Stimulated activated effector memory CD8-positive, alpha-beta T cell treated with anti-CD3 and anti-CD28 coated beads, Interleukin-12 subunit alpha, Interleukin-12 subunit beta, amount 100 ng/mL, for 72 hours (primary cell): Measurements from ENCODE around the gene FRA10AC1.

ENCODE experiments used
- ATAC-seq: fragments of 150-1000 bp; cut with Tn5 transposase; 2 replicates; pipeline ENCODE4 v1.10.0; 2021
- DNase-seq, 2 donors: peaks; one replicate each; pipeline ENCODE4 v3.0.0; 2021 to 2022; ENCODE audit warnings: low spot score in 2 of 2
- H3K27ac Mint-ChIP-seq: one replicate; pipeline ENCODE4 v1.8.0; 2022; ENCODE audit warnings: mild to moderate bottlenecking, mixed read lengths
- H3K36me3 Mint-ChIP-seq: one replicate; pipeline ENCODE4 v1.8.0; 2022; ENCODE audit warnings: mild to moderate bottlenecking, mixed read lengths
- H3K4me1 Mint-ChIP-seq: one replicate; pipeline ENCODE4 v1.8.0; 2022; ENCODE audit warnings: mixed read lengths
- H3K4me3 Mint-ChIP-seq: one replicate; pipeline ENCODE4 v1.8.0; 2022; ENCODE audit warnings: mild to moderate bottlenecking, mixed read lengths
- H3K9me3 Mint-ChIP-seq: one replicate; pipeline ENCODE4 v1.8.0; 2022; ENCODE audit warnings: mixed read lengths

Gene FRA10AC1

DNA sequence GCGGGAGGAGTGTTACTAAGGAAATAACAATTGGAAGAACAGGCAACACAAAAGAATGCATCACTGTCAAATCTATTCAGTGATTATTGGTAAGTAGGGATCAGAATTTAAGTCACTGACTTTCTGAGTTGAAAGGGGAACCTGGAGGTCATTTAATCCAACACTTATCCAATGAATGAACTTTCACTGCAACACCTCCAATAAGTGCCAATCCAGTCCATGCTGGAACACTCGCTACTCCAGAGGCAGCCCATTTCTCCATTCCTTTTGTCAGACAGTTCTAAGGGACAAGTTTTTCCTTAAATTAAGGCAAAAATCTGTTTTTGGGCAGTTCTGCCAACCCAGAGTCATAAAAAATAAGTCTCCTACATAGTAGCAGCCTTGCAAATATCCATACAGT is 29.5 kb downstream of the FRA10AC1 start:
- no peaks in the 10 kb centered on the region for H3K9me3 Mint-ChIP-seq
- ATAC-seq (no peak), DNase-seq (no peak)
- H3K27ac Mint-ChIP-seq = no peak overlapping the region
- H3K4me3 Mint-ChIP-seq = no peak overlapping the region
- peaks cover 77% of the 10 kb centered on the region for H3K36me3 Mint-ChIP-seq
- no peaks in the 10 kb centered on the region for H3K4me1 Mint-ChIP-seq

DNA sequence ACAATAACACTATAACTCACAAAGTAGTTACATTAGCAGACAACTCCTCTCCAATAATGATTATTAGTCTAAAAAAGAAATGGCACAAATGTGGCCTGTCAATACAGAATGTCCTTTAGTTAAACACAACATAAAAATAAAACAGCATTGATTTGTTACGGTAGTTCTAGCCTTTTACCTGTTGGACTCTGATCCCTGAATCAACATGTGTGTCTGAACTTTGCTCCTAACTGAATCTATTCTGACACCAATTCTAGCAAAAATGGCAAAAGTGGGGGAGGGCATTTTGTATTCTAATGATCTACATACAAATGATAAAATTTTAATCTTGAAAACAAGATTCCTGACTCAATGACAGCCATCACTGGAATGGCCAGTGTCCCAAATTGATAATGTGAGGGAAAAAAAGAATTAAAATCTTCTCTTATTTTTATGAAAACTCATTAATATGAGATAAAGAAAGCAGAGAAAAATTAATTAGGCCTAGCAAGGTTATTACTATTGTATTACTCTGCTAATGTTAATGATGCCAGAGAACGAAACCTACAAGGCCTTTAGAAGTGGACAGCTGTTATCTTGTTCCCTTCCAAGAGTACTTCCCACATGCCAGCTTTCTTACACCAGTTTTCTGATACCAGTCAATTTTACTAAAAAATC is 30.2 kb downstream of the FRA10AC1 start:
- peak overlapping the region; percentile 16 for H3K27ac Mint-ChIP-seq
- H3K4me3 Mint-ChIP-seq = no peak overlapping the region
- H3K36me3 Mint-ChIP-seq = peaks cover 82% of the 10 kb centered on the region
- no peaks in the 10 kb centered on the region for H3K9me3 Mint-ChIP-seq
- H3K4me1 Mint-ChIP-seq = no peaks in the 10 kb centered on the region
- DNase-seq (no peak), ATAC-seq (no peak)

DNA sequence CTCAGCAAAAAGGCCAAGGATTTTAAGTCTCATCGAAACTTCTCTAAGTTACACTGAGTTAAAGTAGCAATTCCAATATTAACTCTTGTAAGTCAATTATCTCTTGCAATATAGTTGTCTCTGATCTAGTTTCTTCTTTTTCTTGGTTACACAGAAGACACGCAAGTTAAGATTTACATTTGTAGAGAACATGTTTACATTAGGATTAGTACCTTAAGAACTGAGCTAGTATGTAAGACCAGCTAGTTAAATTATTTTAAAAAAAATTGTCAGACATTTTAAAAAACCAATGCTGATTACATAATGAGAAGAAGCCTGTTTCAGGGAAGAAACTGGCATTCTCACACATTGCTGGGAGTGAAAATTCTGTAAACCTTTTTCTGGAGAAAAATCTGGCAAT is 31.4 kb downstream of the FRA10AC1 start:
- H3K9me3 Mint-ChIP-seq = no peaks in the 10 kb centered on the region
- H3K4me3 Mint-ChIP-seq = no peak overlapping the region
- no peak for ATAC-seq
- no peaks in the 10 kb centered on the region for H3K4me1 Mint-ChIP-seq
- peaks cover 75% of the 10 kb centered on the region for H3K36me3 Mint-ChIP-seq
- DNase-seq = no peak
- no peak overlapping the region for H3K27ac Mint-ChIP-seq

DNA sequence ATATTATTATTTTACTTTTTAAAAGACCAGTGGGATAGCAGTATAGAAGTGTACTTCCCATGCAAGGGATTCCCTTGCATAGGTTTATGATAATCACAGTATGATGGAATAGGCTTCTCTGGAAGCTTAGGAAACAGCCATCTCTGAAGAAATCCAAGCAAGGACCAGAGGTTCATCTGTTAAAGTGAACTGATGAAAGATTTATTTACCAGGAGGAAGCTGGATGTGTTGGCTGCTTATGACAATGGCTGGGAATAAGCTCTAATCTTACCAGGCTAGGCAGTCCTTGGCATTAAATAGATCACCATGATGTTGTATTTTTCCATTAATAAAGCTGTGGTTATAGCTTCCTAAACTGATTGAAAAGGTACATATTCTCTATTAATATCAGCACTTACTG is 32.0 kb downstream of the FRA10AC1 start:
- Mint-ChIP-seq H3K9me3 (no peaks in the 10 kb centered on the region), H3K4me3 (no peak overlapping the region), H3K4me1 (no peaks in the 10 kb centered on the region), H3K36me3 (peaks cover 71% of the 10 kb centered on the region), H3K27ac (no peak overlapping the region)
- ATAC-seq (no peak), DNase-seq (no peak)

DNA sequence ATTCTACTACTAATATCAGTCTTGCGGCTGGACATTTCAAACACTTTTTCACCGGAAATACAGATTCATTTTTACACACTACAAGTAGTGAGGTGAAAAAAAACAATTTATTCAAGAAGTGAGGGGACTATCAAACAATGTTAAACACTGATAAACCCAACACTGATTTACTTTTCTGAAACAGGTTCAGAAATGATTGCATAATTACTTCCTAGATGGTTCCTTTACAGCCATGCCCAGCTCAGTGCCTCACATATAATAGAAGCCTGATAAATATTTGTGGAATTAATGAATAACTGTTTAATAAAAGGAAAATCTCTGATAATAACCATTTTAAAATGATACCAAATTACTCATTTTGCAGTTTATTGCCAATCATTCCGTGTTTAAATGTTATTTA is 34.6 kb downstream of the FRA10AC1 start:
- H3K4me1 Mint-ChIP-seq = no peaks in the 10 kb centered on the region
- peaks cover 56% of the 10 kb centered on the region for H3K36me3 Mint-ChIP-seq
- H3K4me3 Mint-ChIP-seq = no peak overlapping the region
- no peak for ATAC-seq
- H3K27ac Mint-ChIP-seq = no peak overlapping the region
- H3K9me3 Mint-ChIP-seq = no peaks in the 10 kb centered on the region
- no peak for DNase-seq

DNA sequence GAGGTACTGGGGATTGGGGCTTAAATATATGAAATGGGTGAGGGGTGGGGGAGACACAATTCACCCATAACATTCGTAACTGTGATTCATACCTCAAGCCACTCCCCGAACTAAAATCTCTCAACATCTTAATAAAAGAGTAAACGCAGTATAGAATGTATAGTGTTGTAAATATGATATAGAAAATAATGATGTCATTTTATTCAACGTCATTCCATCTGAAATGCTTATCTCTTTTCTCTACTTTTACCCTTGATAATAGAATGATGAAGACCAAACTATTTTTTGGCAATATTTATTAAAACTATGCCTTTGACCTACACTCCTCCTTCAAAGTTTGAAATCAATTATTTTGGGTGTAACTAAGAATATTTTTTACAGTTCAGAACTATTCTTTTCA is 36.4 kb downstream of the FRA10AC1 start:
- DNase-seq (no peak), ATAC-seq (no peak)
- Mint-ChIP-seq H3K4me1 (no peaks in the 10 kb centered on the region), H3K36me3 (peaks cover 65% of the 10 kb centered on the region), H3K9me3 (no peaks in the 10 kb centered on the region), H3K4me3 (no peak overlapping the region), H3K27ac (no peak overlapping the region)

DNA sequence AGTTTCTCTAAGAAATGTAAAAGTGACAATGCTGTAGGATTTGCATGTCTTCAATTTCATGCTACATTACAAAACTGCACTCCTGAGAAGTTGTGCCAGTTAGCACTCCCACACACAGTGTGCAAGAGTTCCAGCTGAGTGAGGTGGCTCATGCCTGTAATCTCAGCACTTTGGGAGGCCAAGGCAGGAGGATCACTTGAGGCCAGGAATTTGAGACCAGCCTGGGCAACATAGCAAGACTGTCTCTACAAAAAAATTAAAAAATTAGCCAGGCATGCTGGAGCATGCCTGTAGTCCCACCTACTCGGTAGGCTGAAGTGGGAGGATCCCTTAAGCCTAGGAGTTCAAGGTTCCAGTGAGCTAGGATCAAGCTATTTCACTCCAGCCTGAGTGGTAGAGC is 44.6 kb downstream of the FRA10AC1 start:
- Mint-ChIP-seq H3K27ac (no peak overlapping the region), H3K9me3 (no peaks in the 10 kb centered on the region), H3K4me3 (no peak overlapping the region), H3K36me3 (peaks cover 10% of the 10 kb centered on the region), H3K4me1 (no peaks in the 10 kb centered on the region)
- DNase-seq (no peak), ATAC-seq (no peak)

DNA sequence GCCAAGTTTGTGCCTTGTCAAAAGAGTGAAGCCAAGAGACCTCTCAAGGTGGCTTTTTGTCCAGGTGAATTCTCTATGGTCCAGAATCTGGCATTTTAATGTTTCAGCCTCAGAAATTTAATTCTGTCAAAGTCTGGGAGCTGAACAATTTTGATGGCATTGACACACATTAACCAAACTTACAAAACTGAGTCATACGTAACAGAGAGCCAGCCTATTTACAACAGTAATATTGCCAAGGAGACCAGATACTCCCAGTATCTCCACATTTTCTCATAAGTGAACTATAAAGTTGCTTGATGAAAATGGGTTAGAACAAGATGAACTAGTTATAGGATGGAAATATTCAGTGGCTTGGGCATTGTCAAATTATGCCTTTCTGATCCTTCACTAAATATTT is 46.2 kb downstream of the FRA10AC1 start:
- H3K27ac Mint-ChIP-seq = no peak overlapping the region
- H3K4me1 Mint-ChIP-seq = no peaks in the 10 kb centered on the region
- H3K9me3 Mint-ChIP-seq = no peaks in the 10 kb centered on the region
- ATAC-seq = no peak
- no peak for DNase-seq
- no peak overlapping the region for H3K4me3 Mint-ChIP-seq
- peaks cover 2% of the 10 kb centered on the region for H3K36me3 Mint-ChIP-seq

DNA sequence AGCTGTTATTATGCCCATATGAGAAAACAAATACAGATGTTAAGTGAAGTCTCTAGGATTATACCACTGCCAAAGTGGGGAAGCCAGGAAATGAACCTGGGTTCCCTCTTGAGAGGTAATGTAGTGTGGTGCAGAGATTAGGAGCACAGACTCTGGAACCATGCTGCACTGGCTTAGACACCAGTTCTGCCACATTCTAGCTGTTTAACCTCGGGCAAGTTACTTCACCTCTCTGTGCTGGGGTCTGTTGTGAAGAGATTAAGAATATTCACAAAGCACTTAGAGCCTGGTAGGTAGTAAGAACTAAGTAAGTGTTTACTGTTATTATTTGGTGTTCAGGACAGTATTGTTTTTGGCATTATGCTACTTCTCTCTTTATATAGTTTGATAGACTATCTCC is 48.2 kb downstream of the FRA10AC1 start:
- Mint-ChIP-seq H3K27ac (no peak overlapping the region), H3K9me3 (no peaks in the 10 kb centered on the region), H3K36me3 (no peaks in the 10 kb centered on the region), H3K4me3 (no peak overlapping the region), H3K4me1 (no peaks in the 10 kb centered on the region)
- DNase-seq (no peak), ATAC-seq (no peak)

DNA sequence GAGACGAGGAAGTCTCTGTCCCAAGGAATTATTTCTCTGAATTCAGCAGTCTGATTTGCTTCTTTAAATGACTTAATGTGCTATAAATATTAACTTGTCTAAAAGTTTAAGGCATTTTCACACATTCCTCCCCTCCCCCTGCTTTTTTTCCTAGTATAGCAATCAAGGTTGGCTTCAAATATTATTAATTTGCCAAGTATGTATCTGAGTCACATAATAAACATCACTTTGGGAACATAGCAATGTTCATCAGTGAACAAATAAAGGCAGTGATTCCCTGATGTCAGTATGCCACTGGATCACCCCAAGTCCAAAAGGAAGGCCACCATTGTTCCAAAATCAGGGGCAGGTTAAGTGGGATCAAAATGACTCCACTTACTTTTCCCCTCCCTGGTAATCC is 49.5 kb downstream of the FRA10AC1 start:
- no peak for DNase-seq
- no peak for ATAC-seq

DNA sequence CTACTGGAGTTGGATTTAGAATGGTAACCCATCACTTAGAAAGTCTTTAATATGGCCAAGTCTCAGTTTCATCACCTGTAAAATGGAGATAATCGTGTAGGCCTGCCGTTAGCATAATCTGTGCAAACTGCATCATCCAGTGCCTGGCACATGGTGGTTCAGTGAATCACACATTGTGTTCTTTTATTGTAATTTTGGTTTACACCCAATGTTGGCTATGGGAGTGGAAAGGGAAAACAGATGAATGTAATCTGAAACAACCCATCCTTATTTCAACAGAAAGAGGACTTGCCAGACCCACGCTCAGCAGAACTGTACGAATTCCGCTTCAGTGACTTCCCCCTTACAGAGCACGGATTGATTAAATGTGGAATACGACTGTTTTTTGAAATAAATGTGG is 62.6 kb downstream of the FRA10AC1 start:
- DNase-seq (no peak), ATAC-seq (no peak)
- Mint-ChIP-seq H3K9me3 (no peaks in the 10 kb centered on the region), H3K4me1 (no peaks in the 10 kb centered on the region), H3K36me3 (no peaks in the 10 kb centered on the region), H3K27ac (no peak overlapping the region), H3K4me3 (no peak overlapping the region)

More for the DNA sequence above, 49.5 kb downstream of the FRA10AC1 start:
- H3K27ac Mint-ChIP-seq = no peak overlapping the region
- no peaks in the 10 kb centered on the region for H3K4me1 Mint-ChIP-seq
- no peaks in the 10 kb centered on the region for H3K36me3 Mint-ChIP-seq
- H3K4me3 Mint-ChIP-seq = no peak overlapping the region
- no peaks in the 10 kb centered on the region for H3K9me3 Mint-ChIP-seq

DNA sequence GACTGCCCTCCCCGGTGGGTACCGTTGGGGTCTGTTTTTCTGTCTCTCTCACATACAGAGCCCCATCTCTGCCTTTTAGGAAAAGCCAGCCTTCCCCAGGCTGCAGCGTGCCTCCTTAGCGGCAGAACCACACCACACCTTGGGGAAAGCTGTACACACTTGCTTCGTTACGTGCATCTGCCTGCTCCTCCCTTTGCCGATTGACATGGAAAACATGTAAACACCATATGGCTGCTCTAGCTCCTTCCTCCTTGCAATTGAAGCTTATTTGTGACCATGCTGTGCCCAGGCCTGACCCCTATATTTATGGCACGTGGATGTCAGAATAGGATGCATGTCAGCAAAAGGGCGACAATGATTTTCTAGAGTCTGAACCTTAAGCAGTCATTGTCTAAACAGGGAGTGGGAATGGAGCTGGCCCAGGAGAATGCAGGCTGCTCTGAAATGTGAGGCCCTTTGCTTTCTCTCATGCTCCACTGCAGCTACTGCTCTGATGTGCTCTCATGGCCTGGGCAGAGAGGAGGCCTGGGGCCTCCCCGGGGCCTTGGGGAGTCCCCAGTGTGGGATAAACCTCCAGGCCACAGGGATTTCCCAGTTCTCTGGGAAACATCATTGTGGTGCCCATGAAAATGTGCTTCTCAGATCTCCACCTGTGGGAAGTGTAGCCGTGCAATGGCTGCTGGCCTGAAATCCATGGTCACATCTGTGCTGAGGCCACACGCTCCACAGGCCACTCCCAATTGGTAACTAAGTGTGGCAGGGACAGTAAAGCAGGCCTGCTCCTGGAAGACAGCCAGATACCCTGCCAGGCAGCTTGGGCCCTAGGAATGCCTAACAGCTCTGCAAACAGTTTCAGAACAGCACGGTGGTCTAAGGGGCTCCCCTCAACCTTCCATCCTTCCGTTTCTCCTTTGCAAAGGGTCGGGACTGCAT is 71.5 kb downstream of the FRA10AC1 start:
- no peaks in the 10 kb centered on the region for H3K4me1 Mint-ChIP-seq
- peak; percentile 24 for ATAC-seq
- no peak overlapping the region for H3K4me3 Mint-ChIP-seq
- DNase-seq = no peak
- no peaks in the 10 kb centered on the region for H3K36me3 Mint-ChIP-seq
- no peaks in the 10 kb centered on the region for H3K9me3 Mint-ChIP-seq
- no peak overlapping the region for H3K27ac Mint-ChIP-seq

DNA sequence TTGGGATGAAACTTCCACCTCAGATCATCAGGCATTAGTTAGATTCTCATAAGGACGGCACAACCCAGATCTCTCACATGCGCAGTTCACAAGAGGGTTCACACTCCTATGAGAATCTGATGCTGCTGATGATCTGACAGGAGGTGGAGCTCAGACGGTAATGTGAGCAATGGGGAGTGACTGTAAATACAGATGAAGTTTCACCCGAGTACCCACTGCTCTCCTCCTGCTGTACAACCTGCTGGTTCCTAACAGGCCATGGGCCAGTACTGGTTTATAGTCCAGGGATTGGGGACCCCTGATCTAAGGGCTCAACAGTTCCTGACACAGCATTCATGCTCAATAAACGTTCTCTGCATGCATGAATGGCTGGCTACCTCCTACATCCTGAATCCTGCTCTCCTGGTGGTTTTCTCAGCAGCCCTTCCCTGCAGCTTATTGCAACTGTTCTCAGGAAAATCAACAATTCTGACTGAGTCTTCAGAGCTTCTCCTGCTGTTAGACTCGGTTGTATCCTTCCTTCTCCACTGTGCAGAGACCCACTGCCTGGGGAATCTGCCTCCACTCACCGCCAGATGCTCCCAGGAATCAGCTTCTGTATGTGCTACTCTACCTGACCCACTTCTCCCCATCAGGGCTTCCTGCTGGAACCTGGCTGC is 72.6 kb downstream of the FRA10AC1 start:
- DNase-seq = no peak
- H3K9me3 Mint-ChIP-seq = no peaks in the 10 kb centered on the region
- no peak overlapping the region for H3K4me3 Mint-ChIP-seq
- no peaks in the 10 kb centered on the region for H3K4me1 Mint-ChIP-seq
- H3K36me3 Mint-ChIP-seq = no peaks in the 10 kb centered on the region
- no peak overlapping the region for H3K27ac Mint-ChIP-seq
- peak; percentile 21 for ATAC-seq

DNA sequence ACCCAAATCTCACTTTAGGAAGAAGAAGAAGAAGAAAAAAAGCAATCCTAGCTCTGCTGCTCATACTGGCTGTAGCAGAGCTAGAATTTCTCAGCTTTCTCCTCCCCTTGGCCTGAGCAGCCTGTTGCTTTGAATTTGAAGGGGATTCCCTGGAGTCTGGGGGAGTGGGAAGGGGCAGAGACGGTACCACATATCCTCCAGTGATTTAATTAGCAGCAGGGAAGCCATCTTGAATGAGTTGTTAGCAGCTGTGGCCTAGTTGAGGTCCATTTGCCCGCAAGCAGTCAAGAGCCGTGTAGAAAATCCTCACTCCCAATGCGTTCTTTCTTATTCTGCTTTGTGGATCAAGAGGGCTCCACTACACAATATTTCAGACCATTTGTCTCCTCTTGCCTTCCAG is 73.5 kb downstream of the FRA10AC1 start:
- no peak overlapping the region for H3K4me3 Mint-ChIP-seq
- ATAC-seq (no peak), DNase-seq (no peak)
- H3K27ac Mint-ChIP-seq = no peak overlapping the region
- no peaks in the 10 kb centered on the region for H3K4me1 Mint-ChIP-seq
- no peaks in the 10 kb centered on the region for H3K36me3 Mint-ChIP-seq
- no peaks in the 10 kb centered on the region for H3K9me3 Mint-ChIP-seq

DNA sequence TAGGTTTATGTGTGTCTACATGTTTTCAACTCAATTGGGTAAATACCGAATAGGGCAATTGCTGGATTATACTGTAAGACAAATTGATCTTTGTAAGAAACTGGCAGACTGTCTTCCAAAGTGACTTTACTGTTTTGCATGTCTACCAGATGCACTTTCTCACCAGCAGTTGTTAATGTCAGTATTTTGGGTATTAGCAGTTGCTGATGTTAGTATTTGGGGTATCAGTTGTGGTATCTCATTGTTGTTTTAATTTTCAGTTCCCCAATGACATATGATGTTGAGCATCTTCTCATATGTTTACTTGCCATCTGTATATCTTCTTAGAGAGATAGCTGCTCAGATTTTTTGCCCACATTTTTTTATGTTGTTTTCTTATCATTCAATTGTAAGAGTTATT is 79.5 kb downstream of the FRA10AC1 start:
- no peaks in the 10 kb centered on the region for H3K9me3 Mint-ChIP-seq
- no peak overlapping the region for H3K4me3 Mint-ChIP-seq
- DNase-seq (no peak), ATAC-seq (no peak)
- no peaks in the 10 kb centered on the region for H3K4me1 Mint-ChIP-seq
- no peaks in the 10 kb centered on the region for H3K36me3 Mint-ChIP-seq
- peak overlapping the region; percentile 26 for H3K27ac Mint-ChIP-seq

DNA sequence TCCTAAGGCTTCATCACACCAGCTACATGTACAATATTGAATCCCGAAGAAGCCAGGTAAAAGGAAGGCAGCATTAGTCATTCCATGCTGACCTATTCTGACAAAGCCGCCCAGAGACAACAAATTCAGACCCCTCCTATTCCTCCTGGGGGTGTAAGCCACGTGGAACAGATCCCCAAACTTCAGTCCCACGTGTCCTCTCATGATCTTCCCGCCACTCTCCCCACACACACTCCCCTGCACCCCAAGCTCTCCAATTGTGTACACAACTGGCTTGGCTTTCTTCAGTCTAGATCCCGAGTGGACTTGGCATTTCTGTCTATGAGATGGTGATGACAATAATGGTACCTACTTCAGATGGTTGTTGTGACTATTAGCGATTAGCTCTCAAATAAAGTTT is 81.5 kb downstream of the FRA10AC1 start:
- Mint-ChIP-seq H3K27ac (no peak overlapping the region), H3K4me3 (no peak overlapping the region), H3K36me3 (no peaks in the 10 kb centered on the region), H3K9me3 (no peaks in the 10 kb centered on the region), H3K4me1 (no peaks in the 10 kb centered on the region)
- DNase-seq = no peak
- no peak for ATAC-seq
